Gastroesophageal sphincter (tissue), 4 donors: ENCODE results near the gene SEPTIN2. TPM values are rescaled to one million over a fixed set of nuclear protein-coding genes. Genes with fewer than 3 reads are reported as not detected.
"Not testable (repeated sequence)": the region's sequence is repeated elsewhere in the genome, so short reads cannot be mapped to it uniquely, and the experiment has no call there.

Source experiments
- ATAC-seq: fragments of 150-250 bp; one replicate; pipeline ENCODE4 v1.9.1; 2016; ENCODE audit warnings: mild to moderate bottlenecking, moderate library complexity
- H3K27ac ChIP-seq, 4 donors: fragments of 200-600 bp; sonication (generic) in 3 of 4; 1 replicate in 3 of 4; 2 replicates in 1 of 4; pipeline ENCODE4 v1.5.1; 2016 to 2019
- H3K27me3 ChIP-seq: fragments of 200-600 bp; sonication (generic); one replicate; pipeline ENCODE4 v1.5.1; 2019
- H3K36me3 ChIP-seq, 2 donors: fragments of 200-600 bp; sonication (generic); one replicate each; pipeline ENCODE4 v1.5.1; 2019; ENCODE audit warnings: control low read depth in 1 of 2
- H3K4me1 ChIP-seq, 3 donors: fragments of 200-600 bp; sonication (generic); 1 replicate in 2 of 3; 2 replicates in 1 of 3; pipeline ENCODE4 v1.5.1; 2016 to 2019; ENCODE audit warnings: control low read depth in 2 of 3
- H3K4me3 ChIP-seq, 2 donors: fragments of 200-600 bp; sonication (generic); one replicate each; pipeline ENCODE4 v1.5.1; 2019; ENCODE audit warnings: mild to moderate bottlenecking in 1 of 2, moderate library complexity in 1 of 2
- H3K9me3 ChIP-seq, 3 donors: fragments of 200-600 bp; sonication (generic); one replicate each; pipeline ENCODE4 v1.5.1; 2017 to 2019; ENCODE audit warnings: control low read depth in 2 of 3
- CTCF ChIP-seq, 4 experiments: fragments of 200-600 bp in 2 of 4; fragments of 450-650 bp in 2 of 4; sonication (generic) in 1 of 4; IDR thresholded peaks; one replicate each; pipeline ENCODE4 v1.5.1; 2017 to 2019; ENCODE audit warnings: antibody characterized with exemption in 4 of 4, mild to moderate bottlenecking in 2 of 4, moderate library complexity in 2 of 4
- EP300 ChIP-seq: sonication (generic); formaldehyde crosslinking; IDR thresholded peaks from one replicate; pipeline ENCODE4 v1.6.1; 2017; ENCODE audit warnings: antibody characterized with exemption, mild to moderate bottlenecking
- POLR2A ChIP-seq, 2 donors: fragments of 450-650 bp; IDR thresholded peaks; one replicate each; pipeline ENCODE4 v1.6.1; 2017; ENCODE audit warnings: antibody characterized with exemption in 2 of 2, mild to moderate bottlenecking in 2 of 2, moderate library complexity in 1 of 2
- POLR2AphosphoS5 ChIP-seq: sonication (generic); formaldehyde crosslinking; IDR thresholded peaks from one replicate; pipeline ENCODE4 v1.6.1; 2017; ENCODE audit warnings: antibody characterized with exemption
- whole genome bisulfite sequencing, 2 donors: methylation state at CpG; one replicate each; pipeline ENCODE4 v1.1.5; 2018; ENCODE audit warnings: low coverage in 1 of 2; 5-methylcytosine and 5-hydroxymethylcytosine counted together
- total RNA-seq, 4 donors: library from RNA; depleted of rRNA; stranded (reverse); fragments of >200 nt; gene quantifications; one replicate each; pipeline ENCODE4 v1.1.0, GENCODE V29; 2016

Gene SEPTIN2
- total RNA-seq, 4 donors from 2014 or later: 317 to 360 (median 330) TPM

- Histone ChIP-seq H3K4me1 (peaks cover 0 to 39% (median 9%) of the 10 kb centered on the region in 3 donors), H3K9me3 (no peaks in the 10 kb centered on the region), H3K4me3 (no peak overlapping the region), H3K27ac (no peak overlapping the region), H3K27me3 (no peaks in the 10 kb centered on the region), H3K36me3 (no peaks in the 10 kb centered on the region)
- TF ChIP-seq POLR2AphosphoS5 (no peak), POLR2A (IDR thresholded peaks at IDR 0.05) (no peak), EP300 (no peak), CTCF (IDR thresholded peaks at IDR 0.05) (no peak)
- WGBS, 2 donors: 38 to 65% methylated on average over 4 of the region's 4 CpGs
- ATAC-seq: no peak
Observed at GRCh38 chr2:241289053-241289452, 26.7 kb upstream of the SEPTIN2 start.

GRCh38 chr2:241289597-241289996, 26.1 kb upstream of the SEPTIN2 start:
- TF ChIP-seq POLR2AphosphoS5 (no peak), EP300 (no peak), CTCF (IDR thresholded peaks at IDR 0.05) (no peak)
- H3K4me1 ChIP-seq: peaks cover 0 to 36% (median 9%) of the 10 kb centered on the region in 3 donors
- no peaks in the 10 kb centered on the region for H3K9me3 ChIP-seq
- no peak overlapping the region for H3K4me3 ChIP-seq
- H3K36me3 ChIP-seq: no peaks in the 10 kb centered on the region
- no peaks in the 10 kb centered on the region for H3K27me3 ChIP-seq
- ATAC-seq: no peak
- WGBS, 2 donors: 60% methylated on average over 3 of the region's 3 CpGs
- no peak overlapping the region for H3K27ac ChIP-seq

GRCh38 chr2:241291153-241291552, 24.6 kb upstream of the SEPTIN2 start:
- H3K27me3 ChIP-seq: no peaks in the 10 kb centered on the region
- H3K4me3 ChIP-seq: no peak overlapping the region
- TF ChIP-seq POLR2A (IDR thresholded peaks at IDR 0.05) (no peak), POLR2AphosphoS5 (no peak), CTCF (IDR thresholded peaks at IDR 0.05) (no peak), EP300 (no peak)
- H3K36me3 ChIP-seq: no peaks in the 10 kb centered on the region
- no peak overlapping the region for H3K27ac ChIP-seq
- 73 to 94% methylated on average over 6 of the region's 6 CpGs for WGBS, 2 donors
- peaks cover 0 to 47% (median 9%) of the 10 kb centered on the region in 3 donors for H3K4me1 ChIP-seq
- ATAC-seq: no peak
- H3K9me3 ChIP-seq: no peaks in the 10 kb centered on the region

GRCh38 chr2:241291977-241292376, 23.7 kb upstream of the SEPTIN2 start:
- Histone ChIP-seq H3K36me3 (peaks cover 0 to under 1% of the 10 kb centered on the region in 2 donors), H3K27ac (no peak overlapping the region), H3K4me3 (no peak overlapping the region), H3K9me3 (no peaks in the 10 kb centered on the region), H3K27me3 (no peaks in the 10 kb centered on the region), H3K4me1 (peaks cover 0 to 47% (median 9%) of the 10 kb centered on the region in 3 donors)
- no peak for TF ChIP-seq POLR2A (IDR thresholded peaks at IDR 0.05)
- no peak for TF ChIP-seq CTCF (IDR thresholded peaks at IDR 0.05)
- no peak for TF ChIP-seq POLR2AphosphoS5
- no peak for TF ChIP-seq EP300
- ATAC-seq: no peak
- WGBS, 2 donors: 69 to 81% methylated on average over 4 to 6 of the region's 6 CpGs

- WGBS, 2 donors: 87 to 93% methylated on average over 3 to 4 of the region's 7 CpGs
- not testable (repeated sequence) for H3K36me3 ChIP-seq, H3K27ac ChIP-seq, H3K4me3 ChIP-seq, ATAC-seq, H3K27me3 ChIP-seq, H3K9me3 ChIP-seq
- H3K4me1 ChIP-seq: peaks cover 0 to 40% (median 9%) of the 10 kb centered on the region in 3 donors
Observed at GRCh38 chr2:241293378-241293797, 22.3 kb upstream of the SEPTIN2 start.
